Prostate gland (tissue), 2 donors: ENCODE results near the gene ZNF385B.

Experiments
- CTCF ChIP-seq, 4 experiments: fragments of 200-600 bp in 2 of 4; fragments of 450-650 bp in 2 of 4; sonication (generic) in 2 of 4; IDR thresholded peaks; 1 replicate in 3 of 4; 2 replicates in 1 of 4; pipeline ENCODE4 v1.5.1; 2016 to 2019; ENCODE audit warnings: antibody characterized with exemption in 4 of 4, mild to moderate bottlenecking in 2 of 4, moderate library complexity in 2 of 4
- POLR2AphosphoS5 ChIP-seq: sonication (generic); formaldehyde crosslinking; IDR thresholded peaks from one replicate; pipeline ENCODE4 v1.6.1; 2017; ENCODE audit warnings: antibody characterized with exemption

DNA sequence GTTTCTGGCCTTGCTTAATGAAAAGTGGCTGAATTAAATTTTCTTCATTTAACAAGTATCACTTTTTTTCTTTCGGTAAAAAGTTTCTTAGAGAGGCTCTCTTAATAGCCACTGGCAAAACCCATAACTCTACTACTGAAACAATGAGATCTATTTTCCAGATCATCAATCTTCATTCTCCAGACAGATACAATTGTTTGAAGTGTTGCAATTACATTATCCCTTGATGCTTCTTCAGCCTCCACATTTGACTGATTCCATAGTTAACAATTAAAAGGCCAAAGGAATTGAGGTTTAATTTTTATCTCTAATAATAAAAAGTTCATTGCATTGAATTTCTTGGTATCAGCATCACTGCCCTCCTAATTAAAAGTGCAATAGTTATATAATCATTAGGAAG is 176.3 kb downstream of the ZNF385B start:
- TF ChIP-seq CTCF (IDR thresholded peaks at IDR 0.05) (no peak), POLR2AphosphoS5 (no peak)
